Measurements from ENCODE around the gene CYGB. TPM values are rescaled to one million over a fixed set of nuclear protein-coding genes. Genes with fewer than 3 reads are reported as not detected.

Gene CYGB
- total and polyA plus RNA-seq, 2 of the 13 experiments (the other 11 are each of a cell fraction or from before 2014, with no cell fraction given) = 18.9 to 27.1 TPM

DNA sequence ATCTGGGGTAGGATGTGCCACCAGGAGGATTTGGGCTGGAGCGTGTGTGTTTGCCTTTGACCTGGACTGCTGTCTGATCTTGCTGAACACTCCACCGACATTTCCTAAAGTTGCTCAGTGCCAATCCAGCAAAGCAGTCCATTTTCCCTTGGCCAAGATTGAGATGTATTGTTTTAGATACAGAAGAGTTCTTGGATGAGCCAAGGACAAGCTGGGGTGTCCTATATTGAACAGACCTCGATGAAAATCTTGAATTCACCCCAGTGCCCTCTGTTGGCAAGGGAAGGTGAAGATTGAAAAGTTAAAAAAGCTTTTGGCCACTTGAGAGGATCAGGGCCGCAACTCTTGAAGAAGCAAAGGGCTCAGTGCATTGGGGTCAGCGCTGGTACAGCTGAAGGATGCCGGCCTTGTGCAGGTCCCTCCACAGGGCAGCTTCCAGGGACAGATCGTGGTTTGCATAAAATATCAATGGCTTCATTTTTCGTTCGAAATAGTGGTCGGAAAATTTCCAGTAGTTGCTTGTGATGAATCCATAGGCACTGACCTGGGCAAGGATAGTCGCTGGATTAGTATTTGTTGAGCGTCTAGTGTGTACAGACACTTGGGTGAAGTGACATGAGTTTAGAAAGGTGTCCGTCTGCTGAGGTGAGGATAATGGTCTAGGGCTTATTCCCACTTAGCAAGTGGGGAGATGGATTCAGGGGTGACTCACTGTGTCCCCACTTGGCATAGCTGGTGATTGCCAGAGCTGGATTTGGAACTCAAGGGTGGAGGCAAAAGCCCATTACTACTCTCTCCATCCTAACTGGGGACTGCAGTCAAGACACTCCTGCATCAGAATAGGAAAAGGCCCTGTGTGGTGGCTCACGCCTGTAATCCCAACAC lies 28.5 kb upstream of the CYGB start (continued):
- TF ChIP-seq, protein P1, sequence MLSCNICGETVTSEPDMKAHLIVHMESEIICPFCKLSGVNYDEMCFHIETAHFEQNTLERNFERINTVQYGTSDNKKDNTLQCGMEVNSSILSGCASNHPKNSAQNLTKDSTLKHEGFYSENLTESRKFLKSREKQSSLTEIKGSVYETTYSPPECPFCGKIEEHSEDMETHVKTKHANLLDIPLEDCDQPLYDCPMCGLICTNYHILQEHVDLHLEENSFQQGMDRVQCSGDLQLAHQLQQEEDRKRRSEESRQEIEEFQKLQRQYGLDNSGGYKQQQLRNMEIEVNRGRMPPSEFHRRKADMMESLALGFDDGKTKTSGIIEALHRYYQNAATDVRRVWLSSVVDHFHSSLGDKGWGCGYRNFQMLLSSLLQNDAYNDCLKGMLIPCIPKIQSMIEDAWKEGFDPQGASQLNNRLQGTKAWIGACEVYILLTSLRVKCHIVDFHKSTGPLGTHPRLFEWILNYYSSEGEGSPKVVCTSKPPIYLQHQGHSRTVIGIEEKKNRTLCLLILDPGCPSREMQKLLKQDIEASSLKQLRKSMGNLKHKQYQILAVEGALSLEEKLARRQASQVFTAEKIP (CRISPR knock-in tag; IDR thresholded peaks at IDR 0.05; ENCODE audit: borderline replicate concordance) = 0 out of 2 replicates have a peak, but pooled peaks have one; percentile 83
- TF ChIP-seq, protein P2, sequence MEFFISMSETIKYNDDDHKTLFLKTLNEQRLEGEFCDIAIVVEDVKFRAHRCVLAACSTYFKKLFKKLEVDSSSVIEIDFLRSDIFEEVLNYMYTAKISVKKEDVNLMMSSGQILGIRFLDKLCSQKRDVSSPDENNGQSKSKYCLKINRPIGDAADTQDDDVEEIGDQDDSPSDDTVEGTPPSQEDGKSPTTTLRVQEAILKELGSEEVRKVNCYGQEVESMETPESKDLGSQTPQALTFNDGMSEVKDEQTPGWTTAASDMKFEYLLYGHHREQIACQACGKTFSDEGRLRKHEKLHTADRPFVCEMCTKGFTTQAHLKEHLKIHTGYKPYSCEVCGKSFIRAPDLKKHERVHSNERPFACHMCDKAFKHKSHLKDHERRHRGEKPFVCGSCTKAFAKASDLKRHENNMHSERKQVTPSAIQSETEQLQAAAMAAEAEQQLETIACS (CRISPR knock-in tag; IDR thresholded peaks at IDR 0.05) = no peak
- TF ChIP-seq, protein P3, sequence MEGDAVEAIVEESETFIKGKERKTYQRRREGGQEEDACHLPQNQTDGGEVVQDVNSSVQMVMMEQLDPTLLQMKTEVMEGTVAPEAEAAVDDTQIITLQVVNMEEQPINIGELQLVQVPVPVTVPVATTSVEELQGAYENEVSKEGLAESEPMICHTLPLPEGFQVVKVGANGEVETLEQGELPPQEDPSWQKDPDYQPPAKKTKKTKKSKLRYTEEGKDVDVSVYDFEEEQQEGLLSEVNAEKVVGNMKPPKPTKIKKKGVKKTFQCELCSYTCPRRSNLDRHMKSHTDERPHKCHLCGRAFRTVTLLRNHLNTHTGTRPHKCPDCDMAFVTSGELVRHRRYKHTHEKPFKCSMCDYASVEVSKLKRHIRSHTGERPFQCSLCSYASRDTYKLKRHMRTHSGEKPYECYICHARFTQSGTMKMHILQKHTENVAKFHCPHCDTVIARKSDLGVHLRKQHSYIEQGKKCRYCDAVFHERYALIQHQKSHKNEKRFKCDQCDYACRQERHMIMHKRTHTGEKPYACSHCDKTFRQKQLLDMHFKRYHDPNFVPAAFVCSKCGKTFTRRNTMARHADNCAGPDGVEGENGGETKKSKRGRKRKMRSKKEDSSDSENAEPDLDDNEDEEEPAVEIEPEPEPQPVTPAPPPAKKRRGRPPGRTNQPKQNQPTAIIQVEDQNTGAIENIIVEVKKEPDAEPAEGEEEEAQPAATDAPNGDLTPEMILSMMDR (CRISPR knock-in tag; IDR thresholded peaks at IDR 0.05) = 0 out of 2 replicates have a peak, but pooled peaks have one; percentile 2
- TF ChIP-seq TSC22D2 (CRISPR knock-in tag; IDR thresholded peaks at IDR 0.05; ENCODE audit: borderline replicate concordance) = no peak
- TF ChIP-seq ZNF709 (CRISPR knock-in tag; IDR thresholded peaks at IDR 0.05) = no peak
- TF ChIP-seq ZFP41 (CRISPR knock-in tag; IDR thresholded peaks at IDR 0.05; ENCODE audit: borderline replicate concordance) = no peak
- 0 out of 2 replicates have a peak, but pooled peaks have one; percentile 50 for TF ChIP-seq ZNF607 (CRISPR knock-in tag; IDR thresholded peaks at IDR 0.05; ENCODE audit: borderline replicate concordance)
- TF ChIP-seq, protein P4, sequence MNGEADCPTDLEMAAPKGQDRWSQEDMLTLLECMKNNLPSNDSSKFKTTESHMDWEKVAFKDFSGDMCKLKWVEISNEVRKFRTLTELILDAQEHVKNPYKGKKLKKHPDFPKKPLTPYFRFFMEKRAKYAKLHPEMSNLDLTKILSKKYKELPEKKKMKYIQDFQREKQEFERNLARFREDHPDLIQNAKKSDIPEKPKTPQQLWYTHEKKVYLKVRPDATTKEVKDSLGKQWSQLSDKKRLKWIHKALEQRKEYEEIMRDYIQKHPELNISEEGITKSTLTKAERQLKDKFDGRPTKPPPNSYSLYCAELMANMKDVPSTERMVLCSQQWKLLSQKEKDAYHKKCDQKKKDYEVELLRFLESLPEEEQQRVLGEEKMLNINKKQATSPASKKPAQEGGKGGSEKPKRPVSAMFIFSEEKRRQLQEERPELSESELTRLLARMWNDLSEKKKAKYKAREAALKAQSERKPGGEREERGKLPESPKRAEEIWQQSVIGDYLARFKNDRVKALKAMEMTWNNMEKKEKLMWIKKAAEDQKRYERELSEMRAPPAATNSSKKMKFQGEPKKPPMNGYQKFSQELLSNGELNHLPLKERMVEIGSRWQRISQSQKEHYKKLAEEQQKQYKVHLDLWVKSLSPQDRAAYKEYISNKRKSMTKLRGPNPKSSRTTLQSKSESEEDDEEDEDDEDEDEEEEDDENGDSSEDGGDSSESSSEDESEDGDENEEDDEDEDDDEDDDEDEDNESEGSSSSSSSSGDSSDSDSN (CRISPR knock-in tag; IDR thresholded peaks at IDR 0.05) = 0 out of 2 replicates have a peak, but pooled peaks have one; percentile 28
- TF ChIP-seq KMT2A (CRISPR knock-in tag; IDR thresholded peaks at IDR 0.05) = no peak
